Esophagus squamous epithelium (tissue), 4 donors: ENCODE measurements around the gene BAIAP2.

Experiments
- CTCF ChIP-seq, 6 experiments: fragments of 450-650 bp in 4 of 6; fragments of 200-600 bp in 2 of 6; sonication (generic) in 2 of 6; IDR thresholded peaks; one replicate each; pipeline ENCODE4 v1.5.1; 2016 to 2019; ENCODE audit warnings: antibody characterized with exemption in 6 of 6, mild to moderate bottlenecking in 4 of 6, moderate library complexity in 4 of 6
- POLR2A ChIP-seq, 4 donors: fragments of 450-650 bp; IDR thresholded peaks; one replicate each; pipeline ENCODE4 v1.6.1; 2017; ENCODE audit warnings: antibody characterized with exemption in 4 of 4, mild to moderate bottlenecking in 4 of 4, moderate library complexity in 3 of 4

- TF ChIP-seq CTCF (IDR thresholded peaks at IDR 0.05) (no peak), POLR2A (IDR thresholded peaks at IDR 0.05) (no peak)
Measured at GRCh38 chr17:81082177-81083073, 47.5 kb downstream of the BAIAP2 start.
